Heart right ventricle (tissue), 16 donors: ENCODE data around the gene PRKCE. TPM values are rescaled to one million over a fixed set of nuclear protein-coding genes. Genes with fewer than 3 reads are reported as not detected.

Experiments used
- ATAC-seq, 8 donors: fragments of 200-7000 bp; cut with Tn5 transposase; one replicate each; pipeline ENCODE4 v1.9.1; 2020; ENCODE audit warnings: mild to moderate bottlenecking in 8 of 8, moderate library complexity in 8 of 8, moderate number of reproducible peaks in 1 of 8
- DNase-seq, 2 donors: peaks; one replicate each; pipeline ENCODE4 v3.0.0-alpha.2; 2020
- H3K27ac ChIP-seq, 10 donors: fragments of 200-600 bp; sonication (generic) in 2 of 10; one replicate each; pipeline versions ENCODE4 v1.5.0 to v1.8.0; 2020 to 2022; ENCODE audit warnings: mild to moderate bottlenecking in 3 of 10
- H3K27me3 ChIP-seq, 7 donors: fragments of 200-600 bp; one replicate each; pipeline ENCODE4 v1.8.0; 2021 to 2022; ENCODE audit warnings: mild to moderate bottlenecking in 2 of 7
- H3K36me3 ChIP-seq, 9 donors: fragments of 200-600 bp; sonication (generic) in 1 of 9; one replicate each; pipeline versions ENCODE4 v1.5.0 to v1.8.0; 2020 to 2022; ENCODE audit warnings: mild to moderate bottlenecking in 2 of 9
- H3K4me1 ChIP-seq, 9 donors: fragments of 200-600 bp; sonication (generic) in 1 of 9; one replicate each; pipeline versions ENCODE4 v1.5.0 to v1.8.0; 2020 to 2022; ENCODE audit warnings: mild to moderate bottlenecking in 4 of 9
- H3K4me3 ChIP-seq, 10 donors: fragments of 200-600 bp; sonication (generic) in 2 of 10; one replicate each; pipeline versions ENCODE4 v1.5.0 to v1.8.0; 2020 to 2022; ENCODE audit warnings: mild to moderate bottlenecking in 7 of 10, moderate library complexity in 2 of 10
- H3K9me3 ChIP-seq, 11 donors: fragments of 200-600 bp in 10 of 11; sonication (generic) in 2 of 11; one replicate each; pipeline versions ENCODE4 v1.5.0 to v1.8.0; 2013 to 2022; ENCODE audit warnings: mild to moderate bottlenecking in 2 of 11, control low read depth in 1 of 11, moderate library complexity in 1 of 11
- WGBS, 2 donors: extraction: QIAGEN DNeasy Blood & Tissue Kit; methylation state at CpG; one replicate each; pipeline ENCODE4 v1.1.7; 2013; ENCODE audit warnings: inconsistent platforms in 1 of 2; 5-methylcytosine and 5-hydroxymethylcytosine counted together
- intact Hi-C, 10 donors: fragments of 100-400 bp; cut with DNase I; formaldehyde crosslinking; loops; one replicate each; pipeline versions ENCODE4 v1.11.1 to v1.14.2; 2022
- polyA plus RNA-seq, 2 donors: library from polyadenylated mRNA; stranded (reverse); fragments of 200-250 nt; gene quantifications; one replicate each; pipeline ENCODE4 v1.2.3, GENCODE V29; 2013
- total RNA-seq, 10 donors: library from RNA; stranded (reverse); fragmentation: NEBNext Ultra II Directional in 3 of 10; extraction: Animal tissue kit (Norgen Biotek cat#: 25700) in 3 of 10; gene quantifications; one replicate each; pipeline versions ENCODE4 v1.2.1 to v1.2.4, GENCODE V29; 2021 to 2023
- TF ChIP-seq, protein P1 (sequence below), 9 donors: fragments of 200-600 bp; sonication (generic) in 2 of 9; IDR thresholded peaks; one replicate each; pipeline versions ENCODE4 v1.5.0 to v1.8.0; 2021 to 2022; ENCODE audit warnings: antibody characterized with exemption in 9 of 9, mild to moderate bottlenecking in 5 of 9, moderate library complexity in 1 of 9
- donor health status: Arrhythmogenic right ventricular cardiomyopathy.
- donor health status: ischemic (EF 13 %, LVEDD 7.1; RV severe dilation, severe dysfunction).
- donor health status: healthy with polysubstance abuse.
- donor health status: DM: no; HTN: yes; CAD: no.
- donor health status: DM: no; HTN: no; CAD: no.
- donor health status: ischemic (EF 25% LVEDD 6.9; RV normal size, moderate dysfunction).
- donor health status: ischemic (EF 25% LVEDD 5.7; RV mildly dilated, moderate dysfunction).
- donor health status: healthy.
- donor health status: DM: yes; HTN: yes; CAD: no.
- donor health status: Ischemic cardiomyopathy.
- donor health status: ischemic (EF 35%, LVEDD 5.7; RV mildly dilated, moderate dysfunction).
- donor health status: nonischemic (EF 11% LVEDD 7.7; RV severe dilation, severe dysfunction).
- donor health status: DM: yes; HTN: yes; CAD: no.
- donor health status: PGD.
- donor health status: ischemic (EF 29% LVEDD 5.4; RV normal size, mild dysfunction).
- donor health status: nonischemic (EF 23%, LVEDD 6.1; RV moderate dilation, normal function).

Gene PRKCE
- total and polyA plus RNA-seq, 12 donors: 3.7 to 22.7 (median 16.7) TPM

DNA sequence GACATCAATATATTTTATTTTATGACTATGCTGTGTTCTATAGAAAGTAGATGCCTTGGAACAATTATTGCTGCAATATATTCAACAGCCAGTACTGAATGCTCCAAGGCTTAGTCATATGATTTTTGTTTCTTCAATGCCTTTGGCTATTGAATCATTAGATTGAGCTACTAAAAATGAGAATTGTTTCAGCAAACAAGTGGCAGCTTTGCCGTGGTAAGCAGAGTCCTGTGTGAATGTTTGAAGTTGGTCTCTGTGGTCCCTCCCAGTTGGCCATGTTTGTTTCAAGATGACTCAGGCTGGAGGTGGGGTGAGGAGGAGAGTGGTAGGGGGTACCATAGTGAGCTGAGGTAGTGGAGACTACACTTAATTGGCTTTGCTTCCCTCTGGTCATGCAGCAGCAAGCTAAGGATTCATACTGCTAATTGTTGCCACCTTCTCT, 447.2 kb downstream of the PRKCE start:
- ATAC-seq: no peak
- Histone ChIP-seq H3K36me3 (peaks cover 0 to 9% (median 0%) of the 10 kb centered on the region in 9 donors), H3K27ac (peak overlapping the region in 9 of 10 donors; percentile 11 to 92 (median 82)), H3K27me3 (no peaks in the 10 kb centered on the region), H3K4me3 (no peak overlapping the region), H3K4me1 (peaks cover 0 to 39% (median 22%) of the 10 kb centered on the region in 9 donors), H3K9me3 (peaks cover 0 to 21% (median 0%) of the 10 kb centered on the region in 11 donors)
- TF ChIP-seq, protein P1, sequence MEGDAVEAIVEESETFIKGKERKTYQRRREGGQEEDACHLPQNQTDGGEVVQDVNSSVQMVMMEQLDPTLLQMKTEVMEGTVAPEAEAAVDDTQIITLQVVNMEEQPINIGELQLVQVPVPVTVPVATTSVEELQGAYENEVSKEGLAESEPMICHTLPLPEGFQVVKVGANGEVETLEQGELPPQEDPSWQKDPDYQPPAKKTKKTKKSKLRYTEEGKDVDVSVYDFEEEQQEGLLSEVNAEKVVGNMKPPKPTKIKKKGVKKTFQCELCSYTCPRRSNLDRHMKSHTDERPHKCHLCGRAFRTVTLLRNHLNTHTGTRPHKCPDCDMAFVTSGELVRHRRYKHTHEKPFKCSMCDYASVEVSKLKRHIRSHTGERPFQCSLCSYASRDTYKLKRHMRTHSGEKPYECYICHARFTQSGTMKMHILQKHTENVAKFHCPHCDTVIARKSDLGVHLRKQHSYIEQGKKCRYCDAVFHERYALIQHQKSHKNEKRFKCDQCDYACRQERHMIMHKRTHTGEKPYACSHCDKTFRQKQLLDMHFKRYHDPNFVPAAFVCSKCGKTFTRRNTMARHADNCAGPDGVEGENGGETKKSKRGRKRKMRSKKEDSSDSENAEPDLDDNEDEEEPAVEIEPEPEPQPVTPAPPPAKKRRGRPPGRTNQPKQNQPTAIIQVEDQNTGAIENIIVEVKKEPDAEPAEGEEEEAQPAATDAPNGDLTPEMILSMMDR (IDR thresholded peaks at IDR 0.05): no peak
- intact Hi-C loops: loop anchor here in 3 of 10 donors (10.0 kb wide), 2 partner anchors 176 to 196 kb away; partner anchors contain the start of gene EPAS1 (in 2 of the 3)
- 76 to 89% methylated on average over 1 of the region's 1 CpG for WGBS, 2 donors
- DNase-seq: no peak

DNA sequence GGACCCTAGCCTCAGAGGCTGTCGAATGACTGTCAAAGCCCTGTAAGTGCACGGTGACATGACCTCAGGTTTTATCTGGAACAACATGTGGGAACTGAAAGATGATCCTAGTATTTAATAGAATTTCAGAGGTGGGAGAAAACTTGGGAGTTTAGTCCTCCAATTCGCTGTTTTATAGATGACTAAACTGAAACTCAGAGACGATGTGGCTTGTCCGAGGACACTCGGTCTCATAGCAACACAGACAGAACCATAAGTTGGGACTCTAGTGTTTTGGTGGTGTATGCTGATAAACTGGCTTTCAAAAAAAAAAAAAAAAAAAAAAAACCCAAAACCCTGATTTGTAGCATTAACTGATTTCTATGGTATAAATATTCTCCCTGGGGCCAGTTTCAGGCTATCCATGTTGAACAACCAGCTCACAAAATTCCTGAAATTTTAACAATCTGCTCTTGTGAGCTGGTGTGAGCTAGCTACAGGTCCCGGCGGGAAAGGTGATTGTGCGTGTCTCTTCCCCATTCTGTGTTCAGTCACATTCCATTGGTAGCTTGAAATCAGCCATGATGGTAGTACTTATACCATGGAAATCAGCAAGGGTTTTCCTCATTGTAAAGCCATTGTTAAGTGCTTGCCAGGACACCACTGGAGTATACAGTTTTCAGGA, 450.2 kb downstream of the PRKCE start:
- DNase-seq: no peak
- intact Hi-C loops: no loop called here
- H3K4me1 ChIP-seq: peaks cover 0 to 25% (median 22%) of the 10 kb centered on the region in 9 donors
- H3K9me3 ChIP-seq: peaks cover 0 to 30% (median 8%) of the 10 kb centered on the region in 11 donors
- no peak overlapping the region for H3K27ac ChIP-seq
- H3K36me3 ChIP-seq: peaks cover 0 to 26% (median 0%) of the 10 kb centered on the region in 9 donors
- H3K27me3 ChIP-seq: no peaks in the 10 kb centered on the region
- ATAC-seq: no peak
- 84 to 96% methylated on average over 9 of the region's 9 CpGs for WGBS, 2 donors
- H3K4me3 ChIP-seq: no peak overlapping the region
- TF ChIP-seq, protein P1 (IDR thresholded peaks at IDR 0.05): no peak

DNA sequence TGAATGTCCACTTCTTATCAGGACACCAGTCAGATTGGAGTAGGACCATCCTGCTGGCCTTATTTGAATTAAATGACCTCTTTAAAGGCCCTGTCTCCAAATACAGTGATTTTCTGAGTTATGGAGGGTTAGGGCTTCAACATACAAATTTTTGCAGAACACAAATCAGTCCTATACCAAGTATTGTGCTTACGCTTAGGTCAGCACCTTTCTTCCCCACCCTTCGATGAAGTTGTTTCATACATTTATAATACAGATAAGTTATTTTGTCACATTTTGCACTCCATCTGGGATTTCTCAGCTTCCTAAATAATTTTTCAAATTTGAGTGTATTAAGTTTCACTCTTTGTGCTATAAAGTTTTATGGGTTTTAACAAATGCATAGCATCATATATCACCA, 455.2 kb downstream of the PRKCE start:
- Histone ChIP-seq H3K27ac (no peak overlapping the region), H3K4me1 (peaks cover 0 to 4% (median 0%) of the 10 kb centered on the region in 9 donors), H3K27me3 (no peaks in the 10 kb centered on the region), H3K36me3 (peaks cover 0 to 26% (median 0%) of the 10 kb centered on the region in 9 donors), H3K4me3 (no peak overlapping the region), H3K9me3 (peaks cover 0 to 30% (median 8%) of the 10 kb centered on the region in 11 donors)
- intact Hi-C loops: no loop called here
- WGBS, 2 donors: 98 to 100% methylated on average over 2 of the region's 2 CpGs
- ATAC-seq: no peak
- TF ChIP-seq, protein P1 (IDR thresholded peaks at IDR 0.05): no peak
- no peak for DNase-seq

DNA sequence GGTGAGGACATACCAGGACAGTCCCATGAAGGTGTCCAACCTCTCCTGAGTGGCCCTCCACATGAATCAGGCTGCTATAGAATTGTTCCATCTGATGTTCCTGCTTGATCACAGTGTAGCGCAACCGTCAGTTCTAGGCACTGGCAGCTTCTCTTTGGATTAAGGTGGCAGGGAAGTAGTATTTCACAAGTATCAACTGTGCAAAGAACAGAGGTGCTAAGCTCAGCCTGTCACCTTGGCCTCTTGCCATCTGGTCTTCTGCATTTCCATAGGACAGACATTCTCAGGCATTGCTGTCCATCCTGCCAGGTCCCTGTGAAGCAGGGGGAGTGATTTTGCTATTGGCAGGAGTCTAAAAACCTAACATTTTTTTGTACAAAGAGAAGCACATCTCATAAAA, 463.5 kb downstream of the PRKCE start:
- 90 to 94% methylated on average over 2 of the region's 2 CpGs for WGBS, 2 donors
- DNase-seq (no peak), ATAC-seq (no peak)
- Histone ChIP-seq H3K4me1 (peaks cover 6 to 54% (median 40%) of the 10 kb centered on the region in 9 donors), H3K4me3 (no peak overlapping the region), H3K9me3 (no peaks in the 10 kb centered on the region), H3K27me3 (no peaks in the 10 kb centered on the region), H3K27ac (peak overlapping the region in 1 of 10 donors; percentile 88), H3K36me3 (no peaks in the 10 kb centered on the region)
- intact Hi-C loops: loop anchor here in 2 of 10 donors (5.0 to 10.0 kb wide), 3 partner anchors 48 to 100 kb away; no protein-coding TSS in a partner anchor
- TF ChIP-seq, protein P1 (IDR thresholded peaks at IDR 0.05): no peak
